ENCODE data around the gene PRDX6.
"Not testable (repeated sequence)": the region's sequence is repeated elsewhere in the genome, so short reads cannot be mapped to it uniquely, and the experiment has no call there.

Gene PRDX6

GRCh38 chr1:173469656-173470055 lies 7.5 kb upstream of the PRDX6 start:
- DNase-seq (ENCODE audit: low read depth): no peak

GRCh38 chr1:173470608-173471007 lies 6.5 kb upstream of the PRDX6 start:
- DNase-seq (ENCODE audit: low read depth): no peak

GRCh38 chr1:173473599-173474011 lies 3.5 kb upstream of the PRDX6 start:
- no peak for DNase-seq (ENCODE audit: low read depth)

GRCh38 chr1:173474097-173474779 lies 2.9 kb upstream of the PRDX6 start:
- no peak for DNase-seq (ENCODE audit: low read depth)

GRCh38 chr1:173474780-173475421 lies 2.2 kb upstream of the PRDX6 start:
- not testable (repeated sequence) for DNase-seq (ENCODE audit: low read depth)

GRCh38 chr1:173475564-173476196 lies 1.5 kb upstream of the PRDX6 start:
- no peak for DNase-seq (ENCODE audit: low read depth)

- no peak for DNase-seq (ENCODE audit: low read depth)
Measured at GRCh38 chr1:173476197-173476664, 904 bp upstream of the PRDX6 start.

- DNase-seq (ENCODE audit: low read depth): peak; percentile 75
Measured at GRCh38 chr1:173476665-173477285, 360 bp upstream of the PRDX6 start.

GRCh38 chr1:173478094-173478674 lies 1.0 kb downstream of the PRDX6 start:
- DNase-seq (ENCODE audit: low read depth): no peak

- DNase-seq (ENCODE audit: low read depth): no peak
Measured at GRCh38 chr1:173479649-173480048, 2.5 kb downstream of the PRDX6 start.

- DNase-seq (ENCODE audit: low read depth): no peak
Measured at GRCh38 chr1:173481195-173481772, 4.1 kb downstream of the PRDX6 start.

GRCh38 chr1:173482683-173483082 lies 5.5 kb downstream of the PRDX6 start:
- DNase-seq (ENCODE audit: low read depth): no peak

- no peak for DNase-seq (ENCODE audit: low read depth)
Measured at GRCh38 chr1:173484276-173484675, 7.1 kb downstream of the PRDX6 start.

GRCh38 chr1:173485401-173485800 lies 8.3 kb downstream of the PRDX6 start:
- DNase-seq (ENCODE audit: low read depth): no peak

- DNase-seq (ENCODE audit: low read depth): no peak
Measured at GRCh38 chr1:173488001-173488400, 10.9 kb downstream of the PRDX6 start.

GRCh38 chr1:173489149-173489600 lies 12.0 kb downstream of the PRDX6 start:
- no peak for DNase-seq (ENCODE audit: low read depth)

- DNase-seq (ENCODE audit: low read depth): no peak
Measured at GRCh38 chr1:173489929-173490328, 12.8 kb downstream of the PRDX6 start.

- no peak for DNase-seq (ENCODE audit: low read depth)
Measured at GRCh38 chr1:173491508-173491907, 14.4 kb downstream of the PRDX6 start.

- DNase-seq (ENCODE audit: low read depth): not testable (repeated sequence)
Measured at GRCh38 chr1:173493125-173493524, 16.0 kb downstream of the PRDX6 start.

GRCh38 chr1:173495609-173496267 lies 18.6 kb downstream of the PRDX6 start:
- no peak for DNase-seq (ENCODE audit: low read depth)

- no peak for DNase-seq (ENCODE audit: low read depth)
Measured at GRCh38 chr1:173496757-173497320, 19.7 kb downstream of the PRDX6 start.
